SKM-1 treated with dmso at 0.1 percent for 144 hours (cell line): Measurements from ENCODE around the gene PTPRC.
"Not testable (repeated sequence)": the region's sequence is repeated elsewhere in the genome, so short reads cannot be mapped to it uniquely, and the experiment has no call there.

Experiments
- DNase-seq: peaks from one replicate; lab custom pipeline; 2025; ENCODE audit not compliant: unreplicated experiment; lab: John Stamatoyannopoulos, UW

PTPRC gene

DNA sequence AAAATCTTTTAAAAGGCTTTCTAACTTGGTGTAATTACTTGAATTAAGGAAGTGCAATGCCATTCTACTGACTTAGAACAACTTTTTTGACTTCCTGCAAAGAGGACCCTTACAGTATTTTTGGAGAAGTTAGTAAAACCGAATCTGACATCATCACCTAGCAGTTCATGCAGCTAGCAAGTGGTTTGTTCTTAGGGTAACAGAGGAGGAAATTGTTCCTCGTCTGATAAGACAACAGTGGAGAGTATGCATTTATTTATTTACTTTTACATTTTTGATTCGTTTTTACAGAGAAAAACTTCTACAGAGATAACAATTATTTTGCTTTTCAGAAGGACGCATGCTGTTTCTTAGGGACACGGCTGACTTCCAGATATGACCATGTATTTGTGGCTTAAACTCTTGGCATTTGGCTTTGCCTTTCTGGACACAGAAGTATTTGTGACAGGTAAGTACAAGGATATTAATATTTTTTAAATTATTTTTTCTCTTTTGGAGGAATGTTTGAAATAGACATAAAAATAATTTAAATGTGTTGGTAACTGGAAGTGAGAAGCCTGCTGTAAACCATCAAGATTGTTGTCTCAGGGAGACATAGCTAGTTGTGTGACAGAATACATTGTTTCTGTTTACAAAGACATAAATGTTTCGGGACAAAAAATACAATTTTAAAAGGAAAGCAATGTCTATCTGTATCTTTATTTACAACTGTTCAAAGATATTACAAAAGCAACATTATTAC, at the start of gene PTPRC:
PTPRC (plus strand) TSS at position 147 of the 742 bp plus-strand sequence; CDS start at position 376, 229 bp downstream.
- peak; percentile 99 for DNase-seq

GRCh38 chr1:198590454-198590853, 48.4 kb upstream of the PTPRC start:
- no peak for DNase-seq

DNA sequence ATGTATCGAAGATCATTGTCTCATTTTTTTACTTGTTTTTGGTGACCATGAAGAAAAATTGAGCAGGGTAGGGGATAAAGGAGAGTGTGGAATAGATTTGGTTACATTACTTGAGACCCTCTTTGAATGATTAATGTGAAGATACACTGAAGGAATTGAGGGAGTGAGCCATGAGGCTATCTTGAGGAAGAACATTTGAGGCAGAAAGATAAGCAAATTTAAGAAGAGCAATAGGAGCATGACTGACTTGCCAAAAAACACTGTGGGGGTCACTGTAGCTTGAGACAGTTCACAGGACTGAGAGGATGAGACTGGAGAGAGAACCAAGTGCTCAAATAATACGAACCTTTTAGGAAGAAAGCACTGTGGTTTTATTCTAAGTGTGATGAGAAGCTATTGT, 43.1 kb upstream of the PTPRC start:
- DNase-seq: no peak

DNA sequence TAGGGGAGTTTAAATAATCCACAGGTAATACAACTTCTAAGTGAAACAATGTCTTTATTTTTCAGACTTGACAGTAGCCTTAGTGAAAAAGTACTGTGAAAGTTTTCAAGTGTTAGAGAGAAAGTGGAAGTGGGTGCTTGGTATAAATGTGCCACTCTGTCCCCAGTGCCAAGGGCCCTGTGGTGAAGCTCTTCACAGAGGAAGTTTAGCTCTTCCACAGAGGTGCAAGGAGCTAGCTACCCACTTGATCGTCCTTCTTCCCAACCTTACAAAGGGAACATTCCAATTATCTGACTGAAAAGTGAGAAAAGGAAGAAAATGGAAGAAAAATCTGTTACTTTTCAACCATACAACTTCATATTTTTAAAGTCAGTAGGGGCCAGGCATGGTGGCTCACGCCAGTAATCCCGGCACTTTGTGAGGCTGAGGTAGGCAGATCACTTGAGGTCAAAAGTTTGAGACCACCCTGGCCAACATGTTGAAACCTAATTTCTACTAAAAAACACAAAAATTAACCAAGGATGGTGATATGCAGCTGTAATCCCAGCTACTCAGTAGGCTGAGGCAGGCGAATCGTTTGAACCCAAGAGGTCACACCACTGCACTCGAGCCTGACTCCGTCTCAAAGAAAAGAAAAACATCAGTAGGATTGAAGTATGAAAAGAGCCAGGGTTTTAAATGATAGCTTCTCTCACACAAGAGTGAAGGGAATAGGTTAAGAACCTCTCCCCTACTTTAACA, 41.0 kb upstream of the PTPRC start:
- DNase-seq: no peak

DNA sequence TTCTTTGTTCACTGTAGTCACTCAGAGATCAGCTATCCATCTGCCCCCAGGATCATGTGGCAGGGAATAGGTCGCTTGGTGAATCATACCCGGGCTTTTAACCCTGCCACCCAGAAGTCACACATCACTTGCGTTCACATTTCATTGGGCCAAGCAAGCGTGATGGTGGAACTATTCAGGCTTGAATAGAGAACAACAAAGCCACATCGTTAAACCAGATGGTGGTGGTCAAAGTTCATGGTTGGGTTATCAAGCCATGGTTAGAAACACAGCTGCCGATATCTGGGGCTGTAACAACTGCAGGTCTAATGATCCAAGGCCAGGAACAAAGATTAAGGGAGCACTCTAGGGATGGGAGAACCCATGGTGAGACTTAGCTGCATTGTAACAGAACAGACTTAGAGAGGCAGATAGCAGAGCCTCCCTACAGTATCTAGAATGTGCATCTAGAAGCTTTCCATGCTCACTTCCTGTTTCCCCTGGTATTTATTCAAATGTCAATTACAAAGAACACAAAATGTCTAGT, 40.0 kb upstream of the PTPRC start:
- DNase-seq: no peak

- DNase-seq: no peak
These were observed 39.1 kb upstream of the PTPRC start for GRCh38 chr1:198599749-198600148.

- no peak for DNase-seq
These were observed 37.9 kb upstream of the PTPRC start for GRCh38 chr1:198600906-198601305.

DNA sequence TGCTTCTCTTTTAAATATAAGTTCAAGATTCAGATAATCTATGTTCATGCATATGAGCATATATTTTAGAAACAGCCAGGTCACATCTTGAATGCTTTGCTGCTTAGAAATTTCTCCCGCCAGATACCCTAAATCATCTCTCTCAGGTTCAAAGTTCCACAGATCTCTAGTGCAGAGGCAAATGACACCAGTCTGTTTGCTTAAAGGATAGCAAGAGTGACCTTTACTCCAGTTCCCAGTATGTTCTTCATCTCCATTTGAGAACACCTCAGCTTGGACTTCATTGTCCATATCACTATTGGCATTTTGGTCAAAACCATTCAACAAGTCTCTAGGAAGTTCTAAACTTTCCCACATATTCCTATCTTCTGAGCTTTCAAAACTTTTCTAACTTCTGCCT, 37.5 kb upstream of the PTPRC start:
- DNase-seq: not testable (repeated sequence)

DNA sequence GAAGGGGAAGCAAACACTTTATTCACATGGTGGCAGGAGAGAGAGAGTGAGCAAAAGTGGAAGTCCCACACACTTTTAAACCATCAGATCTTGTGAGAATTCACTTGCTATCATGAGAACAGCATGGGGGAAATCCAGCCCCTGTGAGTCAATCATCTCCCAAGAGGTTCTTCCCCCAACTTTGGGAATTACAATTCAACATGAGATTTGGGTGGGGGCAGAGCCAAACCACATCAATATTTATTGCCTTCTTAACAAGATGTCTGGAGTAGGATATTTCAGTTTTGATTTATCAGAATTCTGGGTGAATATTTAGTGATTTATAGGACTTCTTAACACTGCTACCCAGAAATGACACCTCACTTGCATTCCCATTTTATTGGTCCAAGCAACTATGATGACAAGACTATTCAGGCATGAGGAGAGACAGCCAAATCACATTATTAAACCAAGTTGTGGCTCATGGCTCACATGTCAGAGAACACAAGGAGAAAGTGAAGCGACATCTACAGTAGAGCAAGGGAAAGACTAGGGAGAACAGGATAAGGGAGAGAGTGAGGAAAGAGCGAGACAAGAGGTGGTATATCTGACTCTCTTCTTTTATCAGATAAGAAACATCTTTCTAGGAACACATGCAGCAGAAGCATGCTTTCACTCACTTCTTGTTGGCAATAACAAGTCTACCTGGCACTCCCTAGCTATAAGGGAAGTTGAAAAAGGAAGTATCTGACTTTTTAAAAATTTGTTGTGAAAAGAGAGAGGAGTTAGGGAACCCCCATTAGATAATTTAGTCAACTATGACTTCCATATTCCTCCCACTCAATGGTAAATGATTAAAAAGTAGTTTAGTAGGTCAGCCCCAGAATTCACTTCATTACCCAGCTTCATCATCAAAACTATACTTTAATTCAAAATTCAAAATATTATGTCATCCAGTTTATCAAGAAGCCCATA, 36.6 kb upstream of the PTPRC start:
- peak; percentile 50 for DNase-seq

- DNase-seq: no peak
These were observed 33.9 kb upstream of the PTPRC start for GRCh38 chr1:198604975-198605374.

GRCh38 chr1:198605406-198605805, 33.4 kb upstream of the PTPRC start:
- DNase-seq: no peak

- no peak for DNase-seq
These were observed 32.8 kb upstream of the PTPRC start for GRCh38 chr1:198606020-198606438.

- DNase-seq: no peak
These were observed 31.1 kb upstream of the PTPRC start for GRCh38 chr1:198607714-198608113.

- no peak for DNase-seq
These were observed 28.5 kb upstream of the PTPRC start for GRCh38 chr1:198610362-198610761.

GRCh38 chr1:198611219-198611618, 27.6 kb upstream of the PTPRC start:
- no peak for DNase-seq

- no peak for DNase-seq
These were observed 26.2 kb upstream of the PTPRC start for GRCh38 chr1:198612471-198613260.

DNA sequence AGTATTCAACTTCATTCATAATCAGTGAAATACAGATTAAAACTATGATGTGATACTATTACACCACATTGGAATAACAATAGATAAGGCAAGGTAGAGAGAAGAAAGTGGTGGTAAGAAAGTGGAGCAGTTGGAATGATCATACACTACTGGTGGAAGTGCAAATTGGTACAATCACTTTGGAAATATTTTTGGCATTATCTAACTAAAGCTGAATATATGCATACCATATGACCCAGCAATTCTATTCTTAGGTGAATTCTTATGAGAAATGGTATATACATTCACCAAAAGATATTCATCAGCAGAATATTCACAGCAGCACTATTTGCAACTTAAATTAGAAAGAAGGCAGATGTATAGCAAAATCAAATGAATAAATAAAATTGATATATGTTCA, 21.4 kb upstream of the PTPRC start:
- DNase-seq: no peak

GRCh38 chr1:198619375-198620140, 19.3 kb upstream of the PTPRC start:
- no peak for DNase-seq

GRCh38 chr1:198620218-198620617, 18.6 kb upstream of the PTPRC start:
- DNase-seq: no peak
